ENCODE measurements around the gene CHKA.

The CHKA gene

GRCh38 chr11:68043349-68044144, 77.6 kb downstream of the CHKA start:
- DNase-seq = no peak

- no peak for DNase-seq
Observed at GRCh38 chr11:68043029-68043348, 78.2 kb downstream of the CHKA start.

GRCh38 chr11:68042219-68043028, 78.8 kb downstream of the CHKA start:
- no peak for DNase-seq

GRCh38 chr11:68041617-68042218, 79.5 kb downstream of the CHKA start:
- DNase-seq = no peak

GRCh38 chr11:68040957-68041591, 80.1 kb downstream of the CHKA start:
- no peak for DNase-seq

- no peak for DNase-seq
Observed at GRCh38 chr11:68040101-68040956, 80.9 kb downstream of the CHKA start.

GRCh38 chr11:68039526-68040086, 81.6 kb downstream of the CHKA start:
- DNase-seq = no peak

GRCh38 chr11:68038718-68039525, 82.3 kb downstream of the CHKA start, which contains the start of gene TCIRG1:
Gene TCIRG1 (plus strand): TSS chr11:68039025. CDS start chr11:68041272, 2,247 bp downstream.
- peak in 1 of 2 donors; percentile 38 for DNase-seq

GRCh38 chr11:68038226-68038717, 82.9 kb downstream of the CHKA start:
- no peak for DNase-seq

GRCh38 chr11:68037411-68038225, 83.6 kb downstream of the CHKA start:
- no peak for DNase-seq

GRCh38 chr11:68036717-68037239, 84.4 kb downstream of the CHKA start:
- DNase-seq = no peak

GRCh38 chr11:68036141-68036716, 85.0 kb downstream of the CHKA start:
- no peak for DNase-seq

GRCh38 chr11:68035266-68035876, 85.8 kb downstream of the CHKA start:
- DNase-seq = no peak

- no peak for DNase-seq
Observed at GRCh38 chr11:68033708-68034045, 87.5 kb downstream of the CHKA start.

GRCh38 chr11:68032997-68033707, 88.0 kb downstream of the CHKA start:
- no peak for DNase-seq

- DNase-seq = no peak
Observed at GRCh38 chr11:68032003-68032402, 89.2 kb downstream of the CHKA start.

GRCh38 chr11:68031144-68031464, 90.1 kb downstream of the CHKA start:
- no peak for DNase-seq

All from hippocampal formation (tissue), 2 donors.